ENCODE measurements around the gene GNAO1. TPM values are rescaled to one million over a fixed set of nuclear protein-coding genes. Genes with fewer than 3 reads are reported as not detected.

Gene GNAO1
- total and polyA plus RNA-seq, 9 of the 15 experiments (the other 6 are each of a cell fraction or from before 2014, with no cell fraction given) = 0.07 to 0.42 (median 0.08) TPM; not detected in 5

DNA sequence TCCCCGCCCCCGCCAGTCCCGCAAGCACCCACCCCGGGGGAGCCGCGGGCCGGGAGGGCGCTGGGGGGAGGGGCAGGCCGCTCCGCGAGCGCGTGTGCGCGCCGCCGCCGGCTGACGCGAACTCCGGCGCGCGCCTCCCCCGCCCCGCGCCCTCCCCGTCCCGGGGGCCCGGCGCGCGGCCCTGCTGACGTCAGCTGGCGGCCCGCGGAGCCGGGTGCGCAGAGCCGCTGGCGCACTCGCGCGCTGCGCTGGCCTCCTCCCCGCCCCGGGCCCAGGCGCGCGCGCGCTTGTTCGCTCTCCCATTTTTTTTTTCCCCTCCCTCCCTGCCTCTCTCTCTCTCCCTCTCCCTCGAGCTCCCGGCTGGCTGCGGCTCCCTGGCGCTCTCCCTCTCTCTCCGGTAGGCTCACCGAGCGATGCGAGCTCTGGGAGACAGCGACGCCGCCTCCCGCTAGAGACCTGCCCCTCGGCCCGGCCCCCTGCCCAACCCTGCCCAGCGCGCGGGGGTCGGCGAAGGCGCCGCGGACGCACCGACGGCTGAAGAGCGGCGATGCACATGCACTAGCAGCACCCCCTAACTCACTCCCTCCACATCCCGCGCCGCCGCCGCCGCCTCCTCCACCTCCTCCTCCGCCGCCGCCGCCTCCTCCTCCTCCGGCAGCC lies at the start of gene GNAO1 (continued):
- TF ChIP-seq, protein P1, sequence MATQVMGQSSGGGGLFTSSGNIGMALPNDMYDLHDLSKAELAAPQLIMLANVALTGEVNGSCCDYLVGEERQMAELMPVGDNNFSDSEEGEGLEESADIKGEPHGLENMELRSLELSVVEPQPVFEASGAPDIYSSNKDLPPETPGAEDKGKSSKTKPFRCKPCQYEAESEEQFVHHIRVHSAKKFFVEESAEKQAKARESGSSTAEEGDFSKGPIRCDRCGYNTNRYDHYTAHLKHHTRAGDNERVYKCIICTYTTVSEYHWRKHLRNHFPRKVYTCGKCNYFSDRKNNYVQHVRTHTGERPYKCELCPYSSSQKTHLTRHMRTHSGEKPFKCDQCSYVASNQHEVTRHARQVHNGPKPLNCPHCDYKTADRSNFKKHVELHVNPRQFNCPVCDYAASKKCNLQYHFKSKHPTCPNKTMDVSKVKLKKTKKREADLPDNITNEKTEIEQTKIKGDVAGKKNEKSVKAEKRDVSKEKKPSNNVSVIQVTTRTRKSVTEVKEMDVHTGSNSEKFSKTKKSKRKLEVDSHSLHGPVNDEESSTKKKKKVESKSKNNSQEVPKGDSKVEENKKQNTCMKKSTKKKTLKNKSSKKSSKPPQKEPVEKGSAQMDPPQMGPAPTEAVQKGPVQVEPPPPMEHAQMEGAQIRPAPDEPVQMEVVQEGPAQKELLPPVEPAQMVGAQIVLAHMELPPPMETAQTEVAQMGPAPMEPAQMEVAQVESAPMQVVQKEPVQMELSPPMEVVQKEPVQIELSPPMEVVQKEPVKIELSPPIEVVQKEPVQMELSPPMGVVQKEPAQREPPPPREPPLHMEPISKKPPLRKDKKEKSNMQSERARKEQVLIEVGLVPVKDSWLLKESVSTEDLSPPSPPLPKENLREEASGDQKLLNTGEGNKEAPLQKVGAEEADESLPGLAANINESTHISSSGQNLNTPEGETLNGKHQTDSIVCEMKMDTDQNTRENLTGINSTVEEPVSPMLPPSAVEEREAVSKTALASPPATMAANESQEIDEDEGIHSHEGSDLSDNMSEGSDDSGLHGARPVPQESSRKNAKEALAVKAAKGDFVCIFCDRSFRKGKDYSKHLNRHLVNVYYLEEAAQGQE (IDR thresholded peaks at IDR 0.05; ENCODE audit: borderline replicate concordance) = no peak
- TF ChIP-seq, protein P1 (CRISPR knock-in tag; IDR thresholded peaks at IDR 0.05; ENCODE audit: low read depth) = peak; percentile 28; the same call in 1 of the 2 replicates
- TF ChIP-seq MYNN (IDR thresholded peaks at IDR 0.05) = no peak
- TF ChIP-seq MYNN (CRISPR knock-in tag; IDR thresholded peaks at IDR 0.05) = no peak
- TF ChIP-seq MAFG (tag; conservative IDR thresholded peaks at IDR 0.05) = no peak
- no peak for TF ChIP-seq ETV1 (tag; conservative IDR thresholded peaks at IDR 0.05; ENCODE audit: low read depth)
- no peak for TF ChIP-seq CBX3 (IDR thresholded peaks at IDR 0.05; ENCODE audit: borderline replicate concordance in 1 of 2, low read length in 2 of 2)
- no peak for TF ChIP-seq MTA3 (IDR thresholded peaks at IDR 0.05; ENCODE audit: borderline replicate concordance)
- TF ChIP-seq PREB (CRISPR knock-in tag; IDR thresholded peaks at IDR 0.05) = no peak
- no peak for TF ChIP-seq ZNF197 (CRISPR knock-in tag; IDR thresholded peaks at IDR 0.05; ENCODE audit: low read depth)
- no peak for TF ChIP-seq PHF20 (IDR thresholded peaks at IDR 0.05; ENCODE audit: partially characterized antibody)
- TF ChIP-seq CTBP1 (IDR thresholded peaks at IDR 0.05; ENCODE audit: borderline replicate concordance) = 0 out of 2 replicates have a peak, but pooled peaks have one; percentile 43
- no peak for TF ChIP-seq ZSCAN29 (IDR thresholded peaks at IDR 0.05)
- no peak for TF ChIP-seq NFXL1 (CRISPR knock-in tag; IDR thresholded peaks at IDR 0.05)
- TF ChIP-seq ATF4 (CRISPR knock-in tag; IDR thresholded peaks at IDR 0.05) = no peak
- TF ChIP-seq NUFIP1 (IDR thresholded peaks at IDR 0.05; ENCODE audit: partially characterized antibody) = no peak
- TF ChIP-seq ZNF263 (CRISPR knock-in tag; IDR thresholded peaks at IDR 0.05; ENCODE audit: borderline replicate concordance) = 0 out of 2 replicates have a peak, but pooled peaks have one; percentile 19
- no peak for TF ChIP-seq ZNF175 (CRISPR knock-in tag; IDR thresholded peaks at IDR 0.05; ENCODE audit: low read depth)
- TF ChIP-seq ZNF507 (tag; conservative IDR thresholded peaks at IDR 0.05) = no peak
- no peak for TF ChIP-seq RBFOX2 (IDR thresholded peaks at IDR 0.05; ENCODE audit: low read depth, low read length)
